ENCODE data around the gene TSR3.

The TSR3 gene

GRCh38 chr16:1356061-1356900, 4.6 kb upstream of the TSR3 start:
- H3K27ac ChIP-seq = peak overlapping the region in 1 of 21 experiments; percentile 21
- no peak overlapping the region for H3K4me3 ChIP-seq

- Histone ChIP-seq H3K27ac (peak overlapping the region in 1 of 21 experiments; percentile 21), H3K4me3 (no peak overlapping the region)
These were observed 3.9 kb upstream of the TSR3 start for GRCh38 chr16:1355591-1355990.

- Histone ChIP-seq H3K4me3 (no peak overlapping the region), H3K27ac (no peak overlapping the region)
These were observed 3.3 kb upstream of the TSR3 start for GRCh38 chr16:1354815-1355540.

- Histone ChIP-seq H3K27ac (peak overlapping the region; percentile 16 to 94 (median 83)), H3K4me3 (peak overlapping the region; percentile 70 to 99 (median 95))
These were observed 480 bp downstream of the TSR3 start for GRCh38 chr16:1351215-1351581.

GRCh38 chr16:1350691-1351090, 987 bp downstream of the TSR3 start:
- H3K27ac ChIP-seq = peak overlapping the region in 10 of 21 experiments; percentile 66 to 94 (median 81)
- peak overlapping the region; percentile 70 to 99 (median 95) for H3K4me3 ChIP-seq

- H3K4me3 ChIP-seq = no peak overlapping the region
- H3K27ac ChIP-seq = no peak overlapping the region
These were observed 1.7 kb downstream of the TSR3 start for GRCh38 chr16:1349951-1350350.

- Histone ChIP-seq H3K4me3 (no peak overlapping the region), H3K27ac (no peak overlapping the region)
These were observed 2.3 kb downstream of the TSR3 start for GRCh38 chr16:1349351-1349750.

GRCh38 chr16:1348926-1349325, 2.8 kb downstream of the TSR3 start:
- Histone ChIP-seq H3K4me3 (no peak overlapping the region), H3K27ac (no peak overlapping the region)

- H3K27ac ChIP-seq = no peak overlapping the region
- no peak overlapping the region for H3K4me3 ChIP-seq
These were observed 3.2 kb downstream of the TSR3 start for GRCh38 chr16:1348441-1348840.

- H3K4me3 ChIP-seq = no peak overlapping the region
- H3K27ac ChIP-seq = no peak overlapping the region
These were observed 3.7 kb downstream of the TSR3 start for GRCh38 chr16:1347962-1348361.

GRCh38 chr16:1347286-1347855, 4.3 kb downstream of the TSR3 start:
- no peak overlapping the region for H3K27ac ChIP-seq
- H3K4me3 ChIP-seq = peak overlapping the region in 1 of 7 experiments; percentile 11

GRCh38 chr16:1346422-1347285, 5.0 kb downstream of the TSR3 start:
- Histone ChIP-seq H3K4me3 (no peak overlapping the region), H3K27ac (no peak overlapping the region)

GRCh38 chr16:1345651-1346421, 5.8 kb downstream of the TSR3 start:
- Histone ChIP-seq H3K4me3 (no peak overlapping the region), H3K27ac (no peak overlapping the region)

- Histone ChIP-seq H3K27ac (no peak overlapping the region), H3K4me3 (no peak overlapping the region)
These were observed 6.6 kb downstream of the TSR3 start for GRCh38 chr16:1345087-1345486.

- Histone ChIP-seq H3K4me3 (no peak overlapping the region), H3K27ac (no peak overlapping the region)
These were observed 7.2 kb downstream of the TSR3 start for GRCh38 chr16:1344499-1344898.

GRCh38 chr16:1343428-1344242, 8.0 kb downstream of the TSR3 start:
- H3K4me3 ChIP-seq = peak overlapping the region in 2 of 7 experiments; percentile 3 to 31
- H3K27ac ChIP-seq = no peak overlapping the region

- H3K27ac ChIP-seq = peak overlapping the region in 1 of 21 experiments; percentile 42
These were observed 8.9 kb downstream of the TSR3 start for GRCh38 chr16:1342526-1343427.

More at GRCh38 chr16:1342526-1343427, 8.9 kb downstream of the TSR3 start:
- H3K4me3 ChIP-seq = peak overlapping the region in 4 of 7 experiments; percentile 3 to 31 (median 9)

Data from skin epidermis (tissue), 12 donors.